ENCODE measurements around the gene CHD9.

GRCh38 chr16:53059672-53060071 lies 4.9 kb downstream of the CHD9 start:
- TF ChIP-seq RARB (CRISPR knock-in tag; IDR thresholded peaks at IDR 0.05) (no peak), ARNTL (CRISPR knock-in tag; IDR thresholded peaks at IDR 0.05; ENCODE audit: borderline replicate concordance, low read depth) (no peak), ZFP30 (CRISPR knock-in tag; IDR thresholded peaks at IDR 0.05) (no peak), PATZ1 (CRISPR knock-in tag; IDR thresholded peaks at IDR 0.05; ENCODE audit: borderline replicate concordance) (no peak), ESRRG (CRISPR knock-in tag; IDR thresholded peaks at IDR 0.05) (no peak), TSHZ2 (CRISPR knock-in tag; IDR thresholded peaks at IDR 0.05) (no peak), GLIS3 (CRISPR knock-in tag; IDR thresholded peaks at IDR 0.05) (no peak), OSR1 (CRISPR knock-in tag; IDR thresholded peaks at IDR 0.05) (no peak), TOX (CRISPR knock-in tag; IDR thresholded peaks at IDR 0.05; ENCODE audit: borderline replicate concordance) (no peak), CSDC2 (CRISPR knock-in tag; IDR thresholded peaks at IDR 0.05) (no peak), ISL1 (CRISPR knock-in tag; IDR thresholded peaks at IDR 0.05) (no peak), ZNF8 (CRISPR knock-in tag; IDR thresholded peaks at IDR 0.05) (no peak)
- TF ChIP-seq, protein P1, sequence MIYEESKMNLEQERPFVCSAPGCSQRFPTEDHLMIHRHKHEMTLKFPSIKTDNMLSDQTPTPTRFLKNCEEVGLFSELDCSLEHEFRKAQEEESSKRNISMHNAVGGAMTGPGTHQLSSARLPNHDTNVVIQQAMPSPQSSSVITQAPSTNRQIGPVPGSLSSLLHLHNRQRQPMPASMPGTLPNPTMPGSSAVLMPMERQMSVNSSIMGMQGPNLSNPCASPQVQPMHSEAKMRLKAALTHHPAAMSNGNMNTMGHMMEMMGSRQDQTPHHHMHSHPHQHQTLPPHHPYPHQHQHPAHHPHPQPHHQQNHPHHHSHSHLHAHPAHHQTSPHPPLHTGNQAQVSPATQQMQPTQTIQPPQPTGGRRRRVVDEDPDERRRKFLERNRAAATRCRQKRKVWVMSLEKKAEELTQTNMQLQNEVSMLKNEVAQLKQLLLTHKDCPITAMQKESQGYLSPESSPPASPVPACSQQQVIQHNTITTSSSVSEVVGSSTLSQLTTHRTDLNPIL (CRISPR knock-in tag; IDR thresholded peaks at IDR 0.05; ENCODE audit: low read depth): no peak

All from SK-N-SH treated with all-trans-retinoic acid at 6 μM for 48 hours (cell line).